ENCODE data around the gene EZH1. TPM values are rescaled to one million over a fixed set of nuclear protein-coding genes. Genes with fewer than 3 reads are reported as not detected.

Gene EZH1
- total RNA-seq, 1 donor from 2014 or later = 58.4 TPM

GRCh38 chr17:42766124-42766523 lies 21.3 kb upstream of the EZH1 start:
- DNase-seq = no peak
- Histone ChIP-seq H3K9me3 (no peaks in the 10 kb centered on the region), H3K4me3 (no peak overlapping the region), H3K27ac (no peak overlapping the region), H3K4me1 (no peaks in the 10 kb centered on the region), H3K27me3 (peaks cover 18% of the 10 kb centered on the region), H3K36me3 (no peaks in the 10 kb centered on the region)
- no peak for TF ChIP-seq CTCF (IDR thresholded peaks at IDR 0.05)
- ATAC-seq = no peak
- intact Hi-C loops (cut with DNase I) = no loop called here

- TF ChIP-seq CTCF (IDR thresholded peaks at IDR 0.05) = no peak
- Histone ChIP-seq H3K27ac (peak overlapping the region; percentile 73), H3K36me3 (no peaks in the 10 kb centered on the region), H3K27me3 (peaks cover 26% of the 10 kb centered on the region), H3K9me3 (no peaks in the 10 kb centered on the region), H3K4me1 (peaks cover 6% of the 10 kb centered on the region), H3K4me3 (peak overlapping the region; percentile 58)
- ATAC-seq (no peak), DNase-seq (no peak)
- intact Hi-C loops (cut with DNase I) = no loop called here
Observed at GRCh38 chr17:42761638-42762037, 16.8 kb upstream of the EZH1 start.

- DNase-seq = peak; percentile 69
- H3K4me3 ChIP-seq = peak within 1 kb of the TSS; percentile 58
- H3K9me3 ChIP-seq = no peaks in the 10 kb centered on the region
- ATAC-seq = peak; percentile 57
- H3K36me3 ChIP-seq = no peaks in the 10 kb centered on the region
- intact Hi-C loops (cut with DNase I) = no loop called here
- H3K27ac ChIP-seq = peak within 1 kb of the TSS; percentile 73
- H3K4me1 ChIP-seq = peaks cover 6% of the 10 kb centered on the region
- peaks cover 23% of the 10 kb centered on the region for H3K27me3 ChIP-seq
- TF ChIP-seq CTCF (IDR thresholded peaks at IDR 0.05) = no peak
Observed at GRCh38 chr17:42760652-42761581, 16.1 kb upstream of the EZH1 start, which contains the start of gene RAMP2. Gene RAMP2 (plus strand): TSS chr17:42761227. CDS start chr17:42761262, 35 bp downstream.

- no peak for TF ChIP-seq CTCF (IDR thresholded peaks at IDR 0.05)
- DNase-seq = no peak
- peak overlapping the region; percentile 73 for H3K27ac ChIP-seq
- H3K36me3 ChIP-seq = no peaks in the 10 kb centered on the region
- peaks cover 6% of the 10 kb centered on the region for H3K4me1 ChIP-seq
- no peak for ATAC-seq
- intact Hi-C loops (cut with DNase I) = no loop called here
- H3K4me3 ChIP-seq = peak overlapping the region; percentile 58
- H3K9me3 ChIP-seq = no peaks in the 10 kb centered on the region
- peaks cover 17% of the 10 kb centered on the region for H3K27me3 ChIP-seq
Observed at GRCh38 chr17:42759982-42760651, 15.3 kb upstream of the EZH1 start.

GRCh38 chr17:42754782-42755181 lies 9.9 kb upstream of the EZH1 start:
- no peak for TF ChIP-seq CTCF (IDR thresholded peaks at IDR 0.05)
- Histone ChIP-seq H3K27me3 (no peaks in the 10 kb centered on the region), H3K27ac (no peak overlapping the region), H3K4me1 (peaks cover 16% of the 10 kb centered on the region), H3K36me3 (no peaks in the 10 kb centered on the region), H3K9me3 (no peaks in the 10 kb centered on the region), H3K4me3 (no peak overlapping the region)
- ATAC-seq (peak; percentile 26), DNase-seq (no peak)
- intact Hi-C loops (cut with DNase I) = no loop called here

Measured in upper lobe of right lung (tissue), 1 donor.